H1 (cell line): ENCODE measurements around the gene LPP. TPM values are rescaled to one million over a fixed set of nuclear protein-coding genes. Genes with fewer than 3 reads are reported as not detected.

ENCODE experiments used
- CTCF ChIA-PET: fragments of 300-600 bp; sonication (Branson Sonifier 250); formaldehyde crosslinking; loops from one replicate; lab custom pipeline; 2021; ENCODE audit not compliant: partially characterized antibody; lab: Charles Lee
- POLR2A ChIA-PET: fragments of 300-600 bp; sonication (Branson Sonifier 250); formaldehyde crosslinking; loops from one replicate; lab custom pipeline; 2021; ENCODE audit warnings: inconsistent platforms; ENCODE audit not compliant: partially characterized antibody; lab: Charles Lee
- DNase-seq, 2 experiments: peaks; one replicate each; pipeline versions ENCODE4 v3.0.0 to v3.0.0-alpha.2; 2010 to 2022; ENCODE audit warnings: low spot score in 2 of 2, low read depth in 1 of 2, mixed read lengths in 1 of 2
- FAIRE-seq: peaks from 2 replicates; lab custom pipeline; 2011; peaks lifted over from hg19 to GRCh38; lab: Jason Lieb, UNC
- H2AFZ ChIP-seq: 2 replicates; pipeline ENCODE4 v1.8.1; 2012; ENCODE audit warnings: low read length, inconsistent platforms
- H2AK5ac ChIP-seq: 2 replicates; pipeline ENCODE4 v1.6.1; 2013; ENCODE audit warnings: low read depth, low read length
- H2BK120ac ChIP-seq: replicated peaks from 2 replicates; pipeline ENCODE3; 2013; ENCODE audit warnings: low read depth, low read length, inconsistent platforms
- H2BK12ac ChIP-seq: 2 replicates; pipeline ENCODE4 v1.6.1; 2013; ENCODE audit warnings: low read depth, low read length
- H2BK15ac ChIP-seq: 2 replicates; pipeline ENCODE4 v1.6.1; 2013; ENCODE audit warnings: low read length
- H2BK20ac ChIP-seq: 2 replicates; pipeline ENCODE4 v1.6.1; 2013; ENCODE audit warnings: low read length
- H2BK5ac ChIP-seq: 2 replicates; pipeline ENCODE4 v1.6.1; 2013; ENCODE audit warnings: low read depth, low read length
- H3K14ac ChIP-seq: 2 replicates; pipeline ENCODE4 v1.6.1; 2013; ENCODE audit warnings: inconsistent platforms; ENCODE audit not compliant: insufficient read length
- H3K18ac ChIP-seq: 2 replicates; pipeline ENCODE4 v1.6.1; 2013; ENCODE audit warnings: low read length; ENCODE audit errors: extremely low read depth
- H3K23ac ChIP-seq: 2 replicates; pipeline ENCODE4 v1.6.1; 2013; ENCODE audit warnings: inconsistent platforms; ENCODE audit not compliant: insufficient read length
- H3K23me2 ChIP-seq: 2 replicates; pipeline ENCODE4 v1.6.1; 2013; ENCODE audit warnings: low read depth, low read length
- H3K27ac ChIP-seq: 2 replicates; pipeline ENCODE4 v1.6.1; 2011; ENCODE audit warnings: low read depth, low read length, inconsistent platforms
- H3K27me3 ChIP-seq, 4 experiments: replicated peaks in 1 of 4; 1 replicate in 1 of 4; 2 replicates in 3 of 4; pipeline versions ENCODE4 v1.6.1 to v1.8.1; 2011 to 2013; ENCODE audit warnings: low read length in 3 of 4, mild to moderate bottlenecking in 3 of 4, inconsistent platforms in 2 of 4, mixed read lengths in 2 of 4, moderate library complexity in 1 of 4; ENCODE audit not compliant: control insufficient read depth in 3 of 4, insufficient read depth in 3 of 4; ENCODE audit errors: extremely low read depth in 1 of 4
- H3K36me3 ChIP-seq, 4 experiments: 2 replicates each; pipeline versions ENCODE4 v1.6.1 to v1.8.1; 2011 to 2013; ENCODE audit warnings: mild to moderate bottlenecking in 4 of 4, low read length in 3 of 4, moderate library complexity in 2 of 4, control low read depth in 1 of 4, inconsistent platforms in 1 of 4; ENCODE audit not compliant: insufficient read depth in 4 of 4, control insufficient read depth in 2 of 4
- H3K4ac ChIP-seq: replicated peaks from 2 replicates; pipeline ENCODE3; 2013; ENCODE audit warnings: low read length, low read depth, mixed read lengths, inconsistent platforms; ENCODE audit not compliant: insufficient read length
- H3K4me1 ChIP-seq, 4 experiments: replicated peaks in 1 of 4; 1 replicate in 1 of 4; 2 replicates in 3 of 4; pipeline versions ENCODE4 v1.6.1 to v1.8.1; 2011 to 2013; ENCODE audit warnings: low read length in 3 of 4, inconsistent platforms in 2 of 4, mixed read lengths in 1 of 4; ENCODE audit not compliant: insufficient read depth in 4 of 4, control insufficient read depth in 3 of 4
- H3K4me2 ChIP-seq, 2 experiments: 2 replicates each; pipeline versions ENCODE4 v1.6.1 to v1.8.1; 2011 to 2013; ENCODE audit warnings: low read depth in 2 of 2, low read length in 2 of 2, control low read depth in 1 of 2, inconsistent platforms in 1 of 2, mild to moderate bottlenecking in 1 of 2; ENCODE audit not compliant: insufficient read depth in 1 of 2
- H3K4me3 ChIP-seq, 4 experiments: fragments of 200-600, 300-600 bp in 1 of 4; sonication (generic), shearing (Covaris generic), sonication (Bioruptor Twin) in 1 of 4; 2 replicates each; pipeline versions ENCODE4 v1.5.1 to v1.8.1; 2011 to 2016; ENCODE audit warnings: low read length in 4 of 4, low read depth in 3 of 4, control low read depth in 2 of 4, inconsistent platforms in 2 of 4, mild to moderate bottlenecking in 2 of 4, mixed read lengths in 1 of 4, moderate library complexity in 1 of 4; ENCODE audit not compliant: insufficient read depth in 2 of 4; ENCODE audit errors: extremely low read depth in 1 of 4
- H3K56ac ChIP-seq: replicated peaks from 2 replicates; pipeline ENCODE3; 2013; ENCODE audit warnings: low read depth, mild to moderate bottlenecking, mixed read lengths, low read length, inconsistent platforms; ENCODE audit not compliant: insufficient read length
- H3K79me1 ChIP-seq: 2 replicates; pipeline ENCODE4 v1.6.1; 2013; ENCODE audit warnings: low read depth, low read length, control low read depth
- H3K79me2 ChIP-seq, 2 experiments: 2 replicates each; pipeline versions ENCODE4 v1.6.1 to v1.8.1; 2012 to 2013; ENCODE audit warnings: low read length in 2 of 2, mild to moderate bottlenecking in 2 of 2, inconsistent platforms in 1 of 2; ENCODE audit not compliant: insufficient read depth in 2 of 2, control insufficient read depth in 1 of 2
- H3K9ac ChIP-seq, 4 experiments: replicated peaks in 1 of 4; 1 replicate in 1 of 4; 2 replicates in 3 of 4; pipeline versions ENCODE4 v1.6.1 to v1.8.1; 2011 to 2013; ENCODE audit warnings: low read depth in 3 of 4, low read length in 3 of 4, control low read depth in 2 of 4, mild to moderate bottlenecking in 2 of 4, moderate library complexity in 2 of 4, inconsistent platforms in 1 of 4; ENCODE audit errors: extremely low read depth in 1 of 4
- H3K9me3 ChIP-seq, 2 experiments: 2 replicates each; pipeline versions ENCODE4 v1.6.1 to v1.8.1; 2012 to 2013; ENCODE audit warnings: mild to moderate bottlenecking in 2 of 2, moderate library complexity in 2 of 2, control low read depth in 1 of 2, inconsistent platforms in 1 of 2, low read depth in 1 of 2, low read length in 1 of 2, mixed read lengths in 1 of 2; ENCODE audit not compliant: insufficient read depth in 2 of 2
- H4K20me1 ChIP-seq, 2 experiments: replicated peaks in 1 of 2; 2 replicates each; pipeline versions ENCODE3 to v1.8.1; 2011 to 2013; ENCODE audit warnings: inconsistent platforms in 2 of 2, low read length in 2 of 2, mild to moderate bottlenecking in 1 of 2; ENCODE audit not compliant: insufficient read depth in 2 of 2, control insufficient read depth in 1 of 2
- H4K5ac ChIP-seq: 2 replicates; pipeline ENCODE4 v1.6.1; 2013; ENCODE audit warnings: low read length, low read depth, mixed read lengths, inconsistent platforms; ENCODE audit not compliant: insufficient read length
- H4K8ac ChIP-seq: 2 replicates; pipeline ENCODE4 v1.8.0; 2013; ENCODE audit warnings: mild to moderate bottlenecking, moderate library complexity, low read length, inconsistent platforms; ENCODE audit not compliant: insufficient read depth; ENCODE audit errors: extremely low read depth
- H4K91ac ChIP-seq: replicated peaks from 2 replicates; pipeline ENCODE3; 2013; ENCODE audit warnings: low read length, mixed read lengths, inconsistent platforms; ENCODE audit not compliant: insufficient read length
- MAFK ChIP-seq: IDR thresholded peaks from 2 replicates; pipeline ENCODE4 v1.6.1; 2012; ENCODE audit warnings: low read depth, mild to moderate bottlenecking, improper control_type of control experiment, low read length
- PHF8 ChIP-seq: fragments of 200-600 bp; sonication (generic); conservative IDR thresholded peaks from 2 replicates; pipeline ENCODE4 v1.7.1; 2012; ENCODE audit warnings: low read depth, mild to moderate bottlenecking, inconsistent platforms, low read length, moderate library complexity
- POLR2AphosphoS5 ChIP-seq: IDR thresholded peaks from 2 replicates; pipeline ENCODE4 v1.6.1; 2011; ENCODE audit warnings: low read depth, low read length
- SP1 ChIP-seq: IDR thresholded peaks from 2 replicates; pipeline ENCODE4 v1.6.1; 2011; ENCODE audit warnings: low read depth, low read length
- SP2 ChIP-seq: IDR thresholded peaks from 2 replicates; pipeline ENCODE4 v1.6.1; 2012; ENCODE audit warnings: mild to moderate bottlenecking, low read length, inconsistent platforms
- SP4 ChIP-seq: IDR thresholded peaks from 2 replicates; pipeline ENCODE4 v1.6.1; 2012; ENCODE audit warnings: low read length, inconsistent platforms
- TEAD4 ChIP-seq: IDR thresholded peaks from 2 replicates; pipeline ENCODE4 v1.6.1; 2012; ENCODE audit warnings: low read depth, low read length, inconsistent platforms, mixed read lengths
- WGBS, 2 experiments: shearing (Covaris generic) in 1 of 2; methylation state at CpG; one replicate each; pipeline versions ENCODE4 v1.1.6 to v1.1.7; 2013 to 2015; ENCODE audit warnings: low lambda C conversion rate in 2 of 2, mixed read lengths in 2 of 2, inconsistent platforms in 1 of 2, low coverage in 1 of 2, missing lambda C conversion rate in 1 of 2; ENCODE audit not compliant: insufficient replicate concordance in 2 of 2, insufficient coverage in 1 of 2, insufficient read length in 1 of 2; ENCODE audit errors: extremely low coverage in 1 of 2, missing lambda C conversion rate in 1 of 2; 5-methylcytosine and 5-hydroxymethylcytosine counted together
- polyA plus RNA-seq, 7 experiments: library from polyadenylated mRNA; depleted of rRNA in 3 of 7; stranded (reverse) in 5 of 7; unstranded in 2 of 7; fragments of >200 nt in 5 of 7; fragments of 200-250 nt in 2 of 7; gene quantifications; 1 replicate in 5 of 7; 2 replicates in 1 of 7; 4 replicates in 1 of 7; pipeline versions ENCODE4 v1.2.1 to v1.2.3, GENCODE V29; 2011 to 2013; ENCODE audit warnings: missing spikeins in 2 of 7, mixed read lengths in 2 of 7
- total RNA-seq: library from RNA; stranded (reverse); fragmentation: NEBNext Ultra II Directional; extraction: Animal tissue kit (Norgen Biotek cat#: 25700); gene quantifications from 2 replicates; pipeline ENCODE4 v1.2.1, GENCODE V29; 2021
- TF ChIP-seq, protein P1 (sequence below): IDR thresholded peaks from 2 replicates; pipeline ENCODE4 v1.6.1; 2012; ENCODE audit warnings: inconsistent platforms
- TF ChIP-seq, protein P2 (sequence below), 3 experiments: IDR thresholded peaks; 1 replicate in 2 of 3; 2 replicates in 1 of 3; pipeline versions ENCODE4 v1.5.1 to v1.6.1; 2011; ENCODE audit warnings: low read length in 3 of 3, mild to moderate bottlenecking in 3 of 3, inconsistent platforms in 2 of 3, low read depth in 1 of 3, moderate library complexity in 1 of 3; ENCODE audit not compliant: insufficient read depth in 1 of 3; ENCODE audit errors: control extremely low read depth in 1 of 3

LPP gene
- total and polyA plus RNA-seq, 2 of the 8 experiments (the other 6 are each of a cell fraction or from before 2014, with no cell fraction given) = 10.0 to 53.3 TPM

DNA sequence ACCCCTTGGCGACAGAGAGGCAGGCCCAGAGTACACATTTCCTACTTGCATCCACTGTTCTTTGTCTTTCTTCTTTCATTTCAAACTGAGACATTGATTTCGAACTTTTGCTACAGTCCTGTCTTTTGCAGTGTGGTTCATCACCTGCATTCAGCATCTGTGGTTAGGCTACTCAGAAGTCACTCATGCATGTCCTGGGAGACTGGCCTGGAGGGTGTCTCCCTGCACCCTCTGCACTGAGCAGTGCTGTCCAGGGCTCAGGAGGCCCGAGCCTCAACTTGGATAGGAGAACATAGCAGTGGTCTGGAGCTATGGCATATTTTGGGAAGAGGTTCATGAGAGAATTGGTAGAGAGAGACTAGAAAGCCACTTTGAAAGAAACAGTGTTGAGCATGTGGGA is 777.6 kb downstream of the LPP start:
- Histone ChIP-seq H2BK15ac (no peak overlapping the region), H3K27me3 (no peaks in the 10 kb centered on the region), H3K36me3 (no peaks in the 10 kb centered on the region), H3K27ac (no peak overlapping the region), H3K79me1 (no peaks in the 10 kb centered on the region), H3K4me3 (no peak overlapping the region), H3K4me1 (no peaks in the 10 kb centered on the region), H4K5ac (no peak overlapping the region), H2BK12ac (no peak overlapping the region), H3K18ac (no peak overlapping the region), H3K23ac (no peak overlapping the region), H4K8ac (no peak overlapping the region), H3K56ac (no peak overlapping the region), H2BK120ac (no peak overlapping the region), H3K9me3 (no peaks in the 10 kb centered on the region), H3K9ac (no peak overlapping the region), H4K91ac (no peak overlapping the region), H2BK5ac (no peak overlapping the region), H2AK5ac (no peak overlapping the region; the same call in 1 of the 2 replicates), H2AFZ (peak overlapping the region; percentile 88), H3K79me2 (no peaks in the 10 kb centered on the region), H4K20me1 (no peaks in the 10 kb centered on the region), H3K4me2 (no peak overlapping the region), H2BK20ac (no peak overlapping the region), H3K14ac (no peak overlapping the region), H3K23me2 (no peaks in the 10 kb centered on the region), H3K4ac (no peak overlapping the region)
- POLR2A ChIA-PET = no interaction called here
- TF ChIP-seq SP4 = no peak
- TF ChIP-seq POLR2AphosphoS5 = no peak
- no peak for TF ChIP-seq SP2
- no peak for TF ChIP-seq TEAD4
- TF ChIP-seq, protein P1, sequence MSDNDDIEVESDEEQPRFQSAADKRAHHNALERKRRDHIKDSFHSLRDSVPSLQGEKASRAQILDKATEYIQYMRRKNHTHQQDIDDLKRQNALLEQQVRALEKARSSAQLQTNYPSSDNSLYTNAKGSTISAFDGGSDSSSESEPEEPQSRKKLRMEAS = no peak
- TF ChIP-seq MAFK = no peak
- TF ChIP-seq SP1 = no peak
- no peak for TF ChIP-seq PHF8
- TF ChIP-seq, protein P2, sequence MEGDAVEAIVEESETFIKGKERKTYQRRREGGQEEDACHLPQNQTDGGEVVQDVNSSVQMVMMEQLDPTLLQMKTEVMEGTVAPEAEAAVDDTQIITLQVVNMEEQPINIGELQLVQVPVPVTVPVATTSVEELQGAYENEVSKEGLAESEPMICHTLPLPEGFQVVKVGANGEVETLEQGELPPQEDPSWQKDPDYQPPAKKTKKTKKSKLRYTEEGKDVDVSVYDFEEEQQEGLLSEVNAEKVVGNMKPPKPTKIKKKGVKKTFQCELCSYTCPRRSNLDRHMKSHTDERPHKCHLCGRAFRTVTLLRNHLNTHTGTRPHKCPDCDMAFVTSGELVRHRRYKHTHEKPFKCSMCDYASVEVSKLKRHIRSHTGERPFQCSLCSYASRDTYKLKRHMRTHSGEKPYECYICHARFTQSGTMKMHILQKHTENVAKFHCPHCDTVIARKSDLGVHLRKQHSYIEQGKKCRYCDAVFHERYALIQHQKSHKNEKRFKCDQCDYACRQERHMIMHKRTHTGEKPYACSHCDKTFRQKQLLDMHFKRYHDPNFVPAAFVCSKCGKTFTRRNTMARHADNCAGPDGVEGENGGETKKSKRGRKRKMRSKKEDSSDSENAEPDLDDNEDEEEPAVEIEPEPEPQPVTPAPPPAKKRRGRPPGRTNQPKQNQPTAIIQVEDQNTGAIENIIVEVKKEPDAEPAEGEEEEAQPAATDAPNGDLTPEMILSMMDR (IDR thresholded peaks at IDR 0.05; ENCODE audit: control extremely low read depth in 1 of 3, insufficient read depth in 1 of 3, low read depth in 1 of 3, low read length in 3 of 3) = no peak
- DNase-seq (no peak), FAIRE-seq (no peak)
- CTCF ChIA-PET = interaction anchor here (1.5 to 6.9 kb wide), 2 partner anchors 12 to 23 kb away, joined by 7 to 49 read pairs; no protein-coding TSS in a partner anchor
- 94% methylated on average over 3 of the region's 3 CpGs; no CpG with 5 or more reads in 1 of the 2 experiments for WGBS, 2 experiments
